Trophoblast cell (in vitro differentiated cells and primary cell): ENCODE results near the gene UBE2N.

Experiments
- DNase-seq, 2 donors: peaks; one replicate each; pipeline ENCODE4 v3.0.0-alpha.2; 2016
- H2AFZ ChIP-seq: 2 replicates; pipeline ENCODE4 v1.6.1; 2013; ENCODE audit warnings: low read length, moderate library complexity, mild to moderate bottlenecking; ENCODE audit not compliant: insufficient read depth, poor library complexity
- H2AK5ac ChIP-seq: 2 replicates; pipeline ENCODE4 v1.6.1; 2013; ENCODE audit warnings: mild to moderate bottlenecking, low read length
- H2BK120ac ChIP-seq: 2 replicates; pipeline ENCODE4 v1.6.1; 2013; ENCODE audit warnings: low read length, mild to moderate bottlenecking, moderate library complexity; ENCODE audit not compliant: insufficient read depth, poor library complexity
- H2BK12ac ChIP-seq: 2 replicates; pipeline ENCODE4 v1.6.1; 2013; ENCODE audit warnings: mild to moderate bottlenecking, low read length, moderate library complexity
- H2BK5ac ChIP-seq: 2 replicates; pipeline ENCODE4 v1.6.1; 2013; ENCODE audit warnings: low read length, low read depth, moderate library complexity, mild to moderate bottlenecking; ENCODE audit not compliant: poor library complexity
- H3K14ac ChIP-seq: 2 replicates; pipeline ENCODE4 v1.6.1; 2013; ENCODE audit warnings: mild to moderate bottlenecking, low read length
- H3K18ac ChIP-seq: 2 replicates; pipeline ENCODE4 v1.6.1; 2013; ENCODE audit warnings: mild to moderate bottlenecking, low read length
- H3K23ac ChIP-seq: 2 replicates; pipeline ENCODE4 v1.6.1; 2013; ENCODE audit warnings: low read length
- H3K27ac ChIP-seq: 2 replicates; pipeline ENCODE4 v1.5.1; 2013; ENCODE audit warnings: low read depth, mild to moderate bottlenecking, inconsistent platforms, low read length, moderate library complexity
- H3K27me3 ChIP-seq: 2 replicates; pipeline ENCODE4 v1.6.1; 2013; ENCODE audit warnings: inconsistent platforms, mild to moderate bottlenecking, low read length, moderate library complexity; ENCODE audit not compliant: insufficient read depth
- H3K36me3 ChIP-seq, 2 experiments: 1 replicate in 1 of 2; 2 replicates in 1 of 2; pipeline ENCODE4 v1.6.1; 2013; ENCODE audit warnings: low read length in 2 of 2, mild to moderate bottlenecking in 2 of 2, moderate library complexity in 1 of 2; ENCODE audit not compliant: insufficient read depth in 2 of 2, control insufficient read depth in 1 of 2
- H3K4ac ChIP-seq: 2 replicates; pipeline ENCODE4 v1.6.1; 2013; ENCODE audit warnings: low read depth, mild to moderate bottlenecking, low read length, moderate library complexity
- H3K4me1 ChIP-seq, 2 experiments: 1 replicate in 1 of 2; 2 replicates in 1 of 2; pipeline ENCODE4 v1.6.1; 2013; ENCODE audit warnings: low read length in 2 of 2, mild to moderate bottlenecking in 2 of 2, moderate library complexity in 1 of 2; ENCODE audit not compliant: insufficient read depth in 2 of 2, control insufficient read depth in 1 of 2
- H3K4me2 ChIP-seq: 2 replicates; pipeline ENCODE4 v1.6.1; 2013; ENCODE audit warnings: inconsistent platforms, mild to moderate bottlenecking, low read length, moderate library complexity
- H3K4me3 ChIP-seq: 2 replicates; pipeline ENCODE4 v1.5.1; 2013; ENCODE audit warnings: mild to moderate bottlenecking, low read depth, low read length, inconsistent platforms
- H3K79me1 ChIP-seq: one replicate; pipeline ENCODE4 v1.6.1; 2013; ENCODE audit warnings: low read length
- H3K79me2 ChIP-seq: 2 replicates; pipeline ENCODE4 v1.6.1; 2013; ENCODE audit warnings: low read length, mild to moderate bottlenecking; ENCODE audit not compliant: control insufficient read depth, insufficient read depth, poor library complexity
- H3K9ac ChIP-seq: 2 replicates; pipeline ENCODE4 v1.6.1; 2013; ENCODE audit warnings: mild to moderate bottlenecking, low read length
- H3K9me3 ChIP-seq: 2 replicates; pipeline ENCODE4 v1.6.1; 2013; ENCODE audit warnings: low read depth, mild to moderate bottlenecking, control low read depth, inconsistent platforms, low read length; ENCODE audit not compliant: insufficient read depth
- H4K12ac ChIP-seq: 2 replicates; pipeline ENCODE4 v1.6.1; 2013; ENCODE audit warnings: low read depth, mild to moderate bottlenecking, low read length, moderate library complexity
- H4K8ac ChIP-seq: 2 replicates; pipeline ENCODE4 v1.6.1; 2013; ENCODE audit warnings: low read depth, mild to moderate bottlenecking, low read length, moderate library complexity
- H4K91ac ChIP-seq: one replicate; pipeline ENCODE4 v1.6.1; 2013; ENCODE audit warnings: low read depth, mild to moderate bottlenecking, low read length, moderate library complexity
- WGBS: extraction: QIAGEN DNeasy Blood & Tissue Kit; methylation state at CpG from one replicate; pipeline ENCODE4 v1.1.7; 2013; ENCODE audit warnings: missing lambda C conversion rate; ENCODE audit not compliant: insufficient read length, insufficient coverage; ENCODE audit errors: extremely low coverage; 5-methylcytosine and 5-hydroxymethylcytosine counted together

UBE2N gene

DNA sequence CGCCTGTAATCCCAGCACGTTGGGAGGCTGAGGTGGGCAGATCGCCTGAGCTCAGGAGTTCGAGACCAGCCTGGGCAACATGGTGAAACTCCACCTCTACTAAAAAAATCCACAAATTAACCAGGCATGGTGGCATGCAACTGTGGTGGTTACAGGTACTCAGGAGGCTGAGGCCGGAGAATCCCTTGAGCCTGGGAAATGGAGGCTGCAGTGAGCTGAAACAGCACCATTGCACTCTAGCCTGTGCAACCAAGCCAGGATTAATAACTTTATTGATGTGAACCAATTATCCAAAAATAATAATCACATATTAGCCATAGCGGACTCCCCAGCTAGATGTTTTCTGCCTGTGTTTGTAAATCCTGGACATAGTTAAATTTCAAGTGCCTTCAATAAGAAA is 65.8 kb downstream of the UBE2N start:
- Histone ChIP-seq H2BK12ac (no peak overlapping the region), H4K8ac (no peak overlapping the region), H3K4ac (no peak overlapping the region), H3K23ac (no peak overlapping the region), H3K9me3 (no peaks in the 10 kb centered on the region), H3K4me3 (no peak overlapping the region), H2AFZ (no peak overlapping the region), H3K27me3 (no peaks in the 10 kb centered on the region), H3K79me1 (peaks cover 10% of the 10 kb centered on the region), H3K4me1 (peaks cover 5 to 11% of the 10 kb centered on the region in 2 experiments), H3K18ac (no peak overlapping the region), H3K36me3 (no peaks in the 10 kb centered on the region), H2AK5ac (no peak overlapping the region), H3K9ac (no peak overlapping the region), H3K79me2 (peaks cover 10% of the 10 kb centered on the region), H2BK120ac (no peak overlapping the region), H3K14ac (no peak overlapping the region), H3K27ac (no peak overlapping the region), H2BK5ac (no peak overlapping the region), H4K12ac (no peak overlapping the region), H3K4me2 (no peak overlapping the region), H4K91ac (no peak overlapping the region)
- no peak for DNase-seq
- no CpG with 5 or more reads among the region's 6 CpGs for WGBS

DNA sequence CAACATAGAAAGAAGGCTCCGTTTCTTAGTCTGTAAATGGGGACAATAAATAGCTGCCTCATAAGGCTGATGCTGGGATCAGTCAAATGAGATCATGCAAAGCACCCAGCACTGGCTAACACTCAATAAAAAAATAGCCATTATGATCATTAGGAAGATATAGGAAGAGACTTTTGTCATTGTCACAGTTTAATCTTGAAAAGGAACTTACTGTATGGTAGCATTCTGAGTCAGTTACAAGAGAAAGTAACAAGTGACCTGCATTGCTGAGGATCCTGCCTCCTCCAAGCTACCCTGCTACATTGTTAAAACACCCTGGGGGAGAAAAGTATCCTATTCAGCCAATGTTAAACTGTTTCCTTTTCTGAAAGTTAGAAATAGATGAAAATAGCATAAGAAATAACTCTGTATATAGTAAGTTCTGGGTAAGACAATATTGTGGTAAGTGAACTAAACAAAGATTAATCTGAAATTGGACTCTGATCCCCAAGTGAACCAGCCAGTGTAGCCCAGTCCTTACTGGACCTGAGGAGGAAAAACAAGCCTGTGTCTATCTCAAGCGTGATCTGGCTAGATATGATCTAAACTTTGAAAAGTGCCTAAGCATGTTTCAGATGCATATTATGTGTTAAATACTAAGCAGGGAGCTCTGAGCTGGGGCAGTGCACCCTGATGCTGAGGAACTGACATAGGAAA is 67.6 kb downstream of the UBE2N start:
- peaks cover 10% of the 10 kb centered on the region for H3K79me1 ChIP-seq
- H3K4me2 ChIP-seq, result no peak overlapping the region
- H3K36me3 ChIP-seq, result no peaks in the 10 kb centered on the region
- no peak overlapping the region for H3K18ac ChIP-seq
- no peaks in the 10 kb centered on the region for H3K27me3 ChIP-seq
- peak; percentile 69 to 93 for DNase-seq
- H3K9me3 ChIP-seq, result no peaks in the 10 kb centered on the region
- no peak overlapping the region for H2BK120ac ChIP-seq
- H2BK5ac ChIP-seq, result no peak overlapping the region
- H2AK5ac ChIP-seq, result no peak overlapping the region
- H3K9ac ChIP-seq, result no peak overlapping the region
- no peak overlapping the region for H3K4me3 ChIP-seq
- H3K14ac ChIP-seq, result no peak overlapping the region
- H3K79me2 ChIP-seq, result peaks cover 10% of the 10 kb centered on the region
- no peak overlapping the region for H4K12ac ChIP-seq
- H4K91ac ChIP-seq, result no peak overlapping the region
- peaks cover 8 to 15% of the 10 kb centered on the region in 2 experiments for H3K4me1 ChIP-seq
- no CpG with 5 or more reads among the region's 2 CpGs for WGBS
- H2BK12ac ChIP-seq, result no peak overlapping the region
- H3K4ac ChIP-seq, result no peak overlapping the region
- H3K23ac ChIP-seq, result no peak overlapping the region
- H3K27ac ChIP-seq, result no peak overlapping the region
- H4K8ac ChIP-seq, result no peak overlapping the region
- no peak overlapping the region for H2AFZ ChIP-seq

GRCh38 chr12:93370947-93371346 is 70.8 kb downstream of the UBE2N start:
- H2BK5ac ChIP-seq, result no peak overlapping the region

DNA sequence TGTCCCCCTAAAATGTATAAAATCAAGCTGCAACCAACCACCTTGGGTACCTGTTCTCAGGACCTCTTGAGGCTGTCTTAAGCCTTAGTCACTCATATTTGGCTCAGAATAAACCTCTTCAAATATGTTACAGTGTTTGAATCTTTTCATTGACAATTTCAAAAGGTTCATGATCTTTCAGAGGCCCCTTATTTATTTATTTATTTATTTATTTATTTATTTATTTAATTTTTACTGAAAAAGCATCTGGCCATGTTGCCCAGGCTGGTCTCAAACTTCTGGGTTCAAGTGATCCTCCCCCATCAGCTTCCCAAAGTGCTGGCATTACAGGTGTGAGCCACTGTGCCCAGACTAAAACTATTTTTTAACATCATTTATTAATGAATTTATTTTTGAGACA is 72.2 kb downstream of the UBE2N start:
- Histone ChIP-seq H3K18ac (no peak overlapping the region), H3K36me3 (no peaks in the 10 kb centered on the region), H3K79me1 (no peaks in the 10 kb centered on the region), H3K4me3 (no peak overlapping the region), H3K9me3 (no peaks in the 10 kb centered on the region), H4K8ac (no peak overlapping the region), H3K23ac (no peak overlapping the region), H2AFZ (no peak overlapping the region), H3K27me3 (no peaks in the 10 kb centered on the region), H4K12ac (no peak overlapping the region), H4K91ac (no peak overlapping the region), H3K4ac (no peak overlapping the region), H2BK12ac (no peak overlapping the region), H3K27ac (no peak overlapping the region), H3K4me1 (peaks cover 5% of the 10 kb centered on the region in 2 experiments), H3K14ac (no peak overlapping the region), H2BK120ac (no peak overlapping the region), H3K9ac (no peak overlapping the region), H3K79me2 (no peaks in the 10 kb centered on the region), H2AK5ac (no peak overlapping the region), H2BK5ac (no peak overlapping the region), H3K4me2 (no peak overlapping the region)
- DNase-seq, result no peak

More at GRCh38 chr12:93370947-93371346, 70.8 kb downstream of the UBE2N start:
- peak; percentile 54 to 72 for DNase-seq
- no peaks in the 10 kb centered on the region for H3K36me3 ChIP-seq
- no CpG with 5 or more reads among the region's 6 CpGs for WGBS
- peak overlapping the region; percentile 66 for H3K27ac ChIP-seq
- no peak overlapping the region for H2BK120ac ChIP-seq
- no peak overlapping the region for H3K4me3 ChIP-seq
- no peak overlapping the region for H3K4ac ChIP-seq
- H3K18ac ChIP-seq, result no peak overlapping the region
- H3K14ac ChIP-seq, result no peak overlapping the region
- H3K9ac ChIP-seq, result no peak overlapping the region
- peaks cover 5% of the 10 kb centered on the region in 2 experiments for H3K4me1 ChIP-seq
- no peak overlapping the region for H4K91ac ChIP-seq
- no peak overlapping the region for H4K12ac ChIP-seq
- H3K4me2 ChIP-seq, result peak overlapping the region; percentile 8
- no peaks in the 10 kb centered on the region for H3K79me2 ChIP-seq
- no peak overlapping the region for H2AK5ac ChIP-seq
- no peaks in the 10 kb centered on the region for H3K79me1 ChIP-seq
- no peak overlapping the region for H2AFZ ChIP-seq
- H3K9me3 ChIP-seq, result no peaks in the 10 kb centered on the region
- H2BK12ac ChIP-seq, result peak overlapping the region; percentile 36
- no peak overlapping the region for H3K23ac ChIP-seq
- H3K27me3 ChIP-seq, result no peaks in the 10 kb centered on the region
- no peak overlapping the region for H4K8ac ChIP-seq
